ENCODE data around the gene TRIM31.
A peak's percentile ranks its signal among the peaks of the same experiment; 100 is the strongest.

The TRIM31 gene

DNA sequence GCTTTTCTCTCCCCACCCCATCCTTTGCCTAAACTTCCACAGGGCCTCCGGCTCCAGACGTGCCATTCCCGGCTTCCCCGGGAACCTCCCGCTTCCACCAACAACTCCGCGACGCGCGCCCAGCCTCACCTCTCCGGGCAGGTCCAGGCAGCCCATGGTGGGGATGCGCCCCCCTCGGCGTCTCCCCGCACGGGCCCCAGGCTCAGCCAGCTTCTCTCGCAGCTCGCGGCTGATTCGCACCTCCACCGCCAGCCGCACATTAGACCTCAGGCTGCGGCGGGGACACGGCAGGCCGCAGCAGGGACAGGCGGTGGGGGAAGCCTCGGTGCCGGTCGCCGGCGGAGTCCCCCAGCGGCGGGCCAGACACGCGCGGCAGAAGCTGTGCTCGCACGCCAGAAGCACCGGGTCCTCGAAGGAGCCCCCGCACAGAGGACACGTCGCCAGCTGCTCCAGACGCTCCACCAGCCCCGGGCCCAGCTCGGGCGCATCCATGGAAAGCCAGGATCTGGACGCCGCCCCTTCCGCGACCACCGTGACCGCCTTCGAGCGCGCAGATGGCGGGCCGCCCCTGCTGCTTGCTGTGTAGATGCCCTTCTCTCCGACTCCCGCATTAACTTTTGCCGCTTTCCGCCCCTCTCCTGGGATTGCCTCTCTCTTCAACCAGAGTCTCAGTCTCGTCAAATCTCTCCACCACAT lies 37.6 kb downstream of the TRIM31 start, which contains the start of gene RNF39:
Gene RNF39, minus strand, starts transcription at position 676 of the 696 bp plus-strand sequence. Its CDS starts 184 bp downstream, at position 492.
- peak; percentile 35 for DNase-seq

DNA sequence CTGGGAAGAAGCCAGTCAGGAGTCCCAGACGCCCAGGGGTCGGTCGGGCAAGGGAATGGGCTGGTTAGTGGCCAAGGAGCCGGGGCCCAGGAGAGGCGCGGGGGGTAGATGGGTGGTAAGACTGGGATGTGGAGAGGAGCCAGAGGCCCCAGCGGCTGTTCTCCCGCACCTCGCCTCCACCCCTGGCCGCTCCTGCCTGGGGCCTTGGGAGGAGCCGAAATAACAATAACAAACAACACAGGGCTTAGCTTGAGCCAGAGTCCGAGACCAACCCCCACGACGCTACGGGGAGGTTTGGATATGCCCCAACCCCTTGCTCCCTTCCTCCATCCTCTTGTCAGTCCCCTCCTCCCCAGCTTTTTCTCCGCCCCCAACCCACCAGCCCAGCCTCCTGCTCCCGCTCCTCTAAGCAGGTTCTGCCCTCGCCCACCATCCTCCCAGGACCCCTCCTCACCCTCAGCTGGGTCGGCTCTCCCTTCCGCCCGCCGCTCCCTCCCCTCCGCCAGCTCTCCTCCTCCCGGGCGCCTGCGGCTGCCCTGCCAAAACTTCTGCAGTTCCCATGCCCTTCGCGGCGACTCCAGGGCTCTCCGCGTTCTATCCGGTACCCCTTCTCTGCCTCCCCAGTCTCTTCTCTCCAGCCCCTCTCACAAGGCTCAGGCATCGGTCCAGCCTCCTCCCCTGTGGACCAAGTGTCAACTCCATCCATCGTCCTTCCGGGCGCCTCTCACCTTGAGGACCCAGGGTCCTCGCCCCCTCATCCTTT lies 38.4 kb downstream of the TRIM31 start:
- DNase-seq: no peak

DNA sequence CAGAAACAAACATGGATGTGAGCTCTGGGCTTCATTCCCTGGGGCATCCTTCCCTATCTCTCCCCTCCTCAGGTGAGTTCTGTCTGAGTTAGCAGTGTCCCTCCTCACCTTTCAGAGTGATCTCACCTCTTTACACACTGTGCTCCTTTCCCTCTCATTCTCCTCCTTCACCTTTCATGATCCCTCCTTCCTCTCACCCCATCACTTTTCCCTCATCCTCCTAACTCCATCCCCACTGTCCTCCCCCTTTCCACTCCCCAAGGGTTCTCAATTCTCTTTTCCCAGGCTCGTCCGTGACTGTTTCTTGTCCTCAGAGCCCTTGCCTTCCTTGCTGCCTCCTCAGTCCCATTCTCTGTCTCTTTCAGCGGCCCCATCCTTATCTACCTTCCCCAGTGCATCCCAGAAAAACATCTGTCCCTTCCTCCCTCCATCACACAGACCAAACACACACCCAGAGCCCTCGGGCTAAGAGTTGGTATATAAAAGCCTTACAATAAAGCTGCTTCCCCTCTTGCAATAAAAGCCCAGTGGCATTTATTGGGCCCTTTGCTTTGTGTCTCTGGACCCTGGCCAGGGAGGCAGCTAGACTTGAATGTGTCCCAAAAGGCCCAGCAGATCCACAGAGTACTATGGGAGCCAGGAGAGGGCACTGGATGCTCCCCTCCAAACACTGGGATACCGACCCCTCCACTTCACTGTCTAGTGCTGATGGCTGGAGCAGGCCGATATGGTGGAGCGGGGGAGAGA lies 39.2 kb downstream of the TRIM31 start:
- DNase-seq: no peak

DNA sequence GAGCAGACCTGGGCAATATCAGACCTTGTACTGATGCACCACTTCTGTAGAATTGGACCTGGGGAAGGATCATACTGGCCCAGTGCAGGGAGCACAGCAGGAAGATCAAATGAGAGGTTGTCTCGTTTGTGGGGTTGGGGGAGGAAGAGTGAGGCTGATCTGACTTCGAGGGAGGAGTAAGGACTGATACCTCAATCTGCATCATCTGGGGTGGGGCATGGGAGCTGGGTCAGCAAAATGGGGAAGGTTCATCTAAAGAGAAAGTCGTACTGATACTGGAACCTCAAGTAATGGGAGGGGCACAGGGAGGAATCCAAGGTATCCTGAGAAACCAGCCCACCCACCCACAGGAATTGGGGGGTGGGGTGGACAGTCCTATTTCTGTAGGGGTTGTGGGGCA lies 41.0 kb downstream of the TRIM31 start:
- no peak for DNase-seq

DNA sequence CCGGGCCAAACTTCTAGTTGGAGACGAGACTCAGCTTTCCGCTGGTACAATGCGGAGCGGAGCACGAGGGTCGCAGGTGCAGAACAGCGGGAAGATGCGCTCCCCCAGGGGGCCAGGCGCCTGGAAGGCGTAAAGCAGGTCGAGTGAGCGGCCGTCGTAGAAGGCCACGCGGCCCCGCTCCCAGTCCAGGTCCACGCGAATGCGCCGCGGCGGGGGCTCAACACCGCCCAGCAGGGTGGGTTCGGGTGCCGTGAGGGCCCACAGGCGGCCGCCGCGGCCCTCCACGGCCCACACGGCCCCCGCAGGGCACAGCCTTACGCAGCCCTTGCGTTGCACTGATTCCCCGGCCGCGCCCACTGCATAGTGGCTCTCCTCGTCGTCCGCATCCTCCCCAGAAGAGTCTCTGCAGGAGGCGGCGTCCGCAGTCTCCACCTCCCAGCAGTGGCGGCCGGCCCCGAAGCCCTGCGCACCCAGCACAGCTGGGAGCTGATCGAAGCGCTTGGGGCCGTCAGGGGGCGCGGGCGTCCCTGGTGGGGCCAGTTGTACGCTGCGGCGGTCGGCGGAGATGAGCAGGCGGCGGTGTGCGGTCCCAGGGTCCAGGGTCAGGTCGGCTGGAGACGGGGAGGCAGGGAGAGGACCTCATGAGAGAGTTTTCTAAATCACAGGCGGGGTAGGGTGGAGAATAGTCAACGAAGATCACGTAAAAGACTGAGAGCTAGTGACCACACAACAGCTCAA lies 41.6 kb downstream of the TRIM31 start:
- DNase-seq: peak; percentile 40

DNA sequence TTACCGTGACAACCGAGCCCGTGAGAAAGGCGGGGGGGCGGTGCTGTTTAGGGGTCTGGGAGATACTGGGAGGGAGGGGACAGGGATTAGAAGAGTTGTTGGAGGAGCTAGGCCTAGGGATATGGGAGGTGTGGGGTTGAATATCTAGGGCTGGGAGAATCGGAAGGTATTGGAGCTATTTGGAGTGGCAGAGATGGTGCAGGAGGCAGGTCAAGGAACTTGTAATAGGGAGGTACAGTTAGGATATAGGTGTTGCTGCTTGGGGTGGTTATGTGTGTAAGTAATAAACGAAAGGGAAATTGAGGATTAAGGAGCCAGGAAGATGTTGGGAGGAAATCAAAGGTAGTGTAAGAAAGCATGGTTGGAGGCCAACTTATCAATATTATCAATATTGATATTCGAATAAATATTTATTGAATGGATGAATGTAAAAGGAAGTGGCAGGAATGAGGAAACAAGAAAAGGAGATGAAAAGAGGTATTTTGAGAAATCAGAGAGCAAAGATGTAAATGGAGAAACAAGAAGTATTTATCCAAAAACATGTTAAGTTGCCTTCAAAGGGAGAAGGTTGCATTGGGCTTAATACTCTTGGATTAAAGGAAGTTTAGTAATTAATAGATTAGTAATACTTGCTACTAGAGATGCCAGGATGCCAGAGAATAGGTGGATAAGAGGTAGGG lies 45.3 kb downstream of the TRIM31 start:
- no peak for DNase-seq

DNA sequence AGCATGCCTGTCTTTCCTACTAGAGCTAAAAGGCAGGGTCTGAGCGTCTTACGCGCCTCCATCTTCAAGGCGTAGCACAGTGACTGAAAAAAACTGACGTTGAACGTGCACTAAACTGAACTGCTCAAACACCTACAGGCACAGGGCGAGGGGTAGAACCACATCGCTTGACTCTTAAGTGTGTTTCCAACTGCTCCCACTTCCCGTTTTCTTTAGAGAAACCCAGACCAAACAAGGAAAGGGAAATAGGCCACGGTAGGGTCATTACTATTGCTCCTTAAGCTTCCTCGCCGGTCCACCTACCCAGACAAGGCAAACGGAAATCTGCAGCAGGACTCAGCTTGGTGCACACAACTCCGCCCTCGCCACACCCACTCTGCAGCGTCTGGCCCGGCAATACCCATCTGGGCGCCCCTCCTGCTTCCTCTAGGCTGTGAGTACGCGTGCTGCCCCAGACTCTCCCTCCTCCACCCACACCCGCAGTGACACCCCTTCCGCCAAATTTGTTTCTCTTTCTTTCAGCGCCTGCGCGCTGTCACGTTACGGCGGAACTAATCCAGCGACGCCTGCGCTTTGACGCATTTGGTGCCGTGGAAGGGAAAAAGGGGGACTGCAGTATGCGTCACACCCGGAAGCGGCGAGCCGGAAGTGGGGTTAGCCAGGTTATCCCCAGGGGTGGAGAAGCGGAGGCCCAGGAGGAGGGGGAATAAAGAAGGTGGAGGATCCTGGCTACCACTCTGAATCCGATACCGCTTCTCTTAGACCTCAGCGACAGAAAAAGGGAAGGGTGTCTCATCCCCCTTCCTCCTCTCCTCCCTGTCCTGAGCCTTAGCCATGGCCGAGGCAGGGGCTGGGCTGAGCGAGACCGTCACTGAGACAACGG lies 46.1 kb downstream of the TRIM31 start, which contains the start of gene PPP1R11:
Gene PPP1R11, plus strand, starts transcription at position 622 of the 883 bp plus-strand sequence. Its CDS starts 213 bp downstream, at position 835.
- DNase-seq: peak; percentile 96

DNA sequence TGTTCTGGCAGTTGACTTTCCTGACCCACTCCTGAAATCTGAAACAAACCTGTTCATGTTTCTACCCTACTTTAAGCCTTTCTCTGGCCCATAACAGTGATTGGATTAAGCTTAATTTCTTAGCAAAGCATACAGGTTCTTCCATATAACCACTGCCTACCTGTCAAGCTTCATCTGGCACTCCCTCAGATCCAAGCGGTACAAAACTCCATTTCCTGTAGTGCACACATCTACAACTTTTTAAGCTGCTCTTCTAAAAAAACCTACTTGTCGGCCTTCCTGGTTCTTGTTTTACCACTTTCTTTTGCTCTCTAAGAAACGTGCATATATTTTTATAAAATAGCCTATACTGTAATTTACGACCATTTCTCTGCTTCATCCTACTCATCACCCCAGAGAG lies 46.8 kb downstream of the TRIM31 start:
- no peak for DNase-seq

DNA sequence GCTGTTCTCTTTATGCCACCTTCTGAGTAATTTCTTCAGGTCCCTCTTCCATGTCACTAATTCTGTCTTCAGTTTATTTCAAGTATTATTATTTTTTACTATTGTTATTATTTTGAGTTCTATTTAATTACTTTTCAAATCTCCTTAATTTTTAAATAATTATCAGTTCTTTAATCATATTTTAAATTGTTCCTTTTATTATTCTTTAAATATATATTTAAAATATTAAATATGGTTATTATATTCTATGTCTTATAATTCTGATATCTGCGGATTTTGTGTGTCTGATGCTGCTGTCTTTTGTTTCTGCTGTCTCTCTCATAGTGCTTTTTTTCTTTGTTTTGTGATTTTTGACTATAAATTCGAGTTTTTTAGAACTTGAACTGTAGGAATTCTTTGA lies 49.6 kb downstream of the TRIM31 start:
- no peak for DNase-seq

DNA sequence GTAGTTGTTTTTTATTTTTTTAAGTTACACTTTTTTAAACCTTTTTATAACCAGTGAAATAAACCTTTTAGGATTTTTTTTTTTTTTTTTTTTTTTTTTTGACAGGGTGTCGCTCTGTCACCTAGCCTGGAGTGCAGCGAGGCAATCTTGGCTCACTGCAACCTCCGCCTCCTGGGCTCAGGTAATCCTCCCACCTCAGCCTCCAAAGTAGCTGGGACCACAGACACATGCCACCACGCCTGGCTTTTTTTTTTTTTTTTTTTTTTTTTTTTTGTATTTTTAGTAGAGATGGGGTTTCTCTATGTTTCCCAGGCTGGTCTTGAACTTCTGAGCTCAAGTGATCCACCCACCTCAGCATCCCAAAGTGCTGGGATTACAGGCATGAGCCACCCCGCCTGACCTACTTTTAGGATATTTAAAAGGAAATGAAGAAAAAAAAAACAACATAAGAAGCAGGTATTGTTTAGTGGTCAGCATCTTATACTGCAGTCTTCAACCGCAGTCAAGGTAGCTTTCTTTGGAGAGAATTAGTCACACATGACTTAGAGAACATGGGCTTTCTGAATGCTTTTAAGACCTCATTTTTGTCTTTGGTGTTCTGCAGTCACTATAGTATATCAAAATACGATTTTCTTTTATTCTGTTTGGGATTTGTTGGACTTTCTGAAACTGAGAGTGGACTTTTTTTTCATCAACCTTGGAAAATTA lies 50.3 kb downstream of the TRIM31 start:
- no peak for DNase-seq

DNA sequence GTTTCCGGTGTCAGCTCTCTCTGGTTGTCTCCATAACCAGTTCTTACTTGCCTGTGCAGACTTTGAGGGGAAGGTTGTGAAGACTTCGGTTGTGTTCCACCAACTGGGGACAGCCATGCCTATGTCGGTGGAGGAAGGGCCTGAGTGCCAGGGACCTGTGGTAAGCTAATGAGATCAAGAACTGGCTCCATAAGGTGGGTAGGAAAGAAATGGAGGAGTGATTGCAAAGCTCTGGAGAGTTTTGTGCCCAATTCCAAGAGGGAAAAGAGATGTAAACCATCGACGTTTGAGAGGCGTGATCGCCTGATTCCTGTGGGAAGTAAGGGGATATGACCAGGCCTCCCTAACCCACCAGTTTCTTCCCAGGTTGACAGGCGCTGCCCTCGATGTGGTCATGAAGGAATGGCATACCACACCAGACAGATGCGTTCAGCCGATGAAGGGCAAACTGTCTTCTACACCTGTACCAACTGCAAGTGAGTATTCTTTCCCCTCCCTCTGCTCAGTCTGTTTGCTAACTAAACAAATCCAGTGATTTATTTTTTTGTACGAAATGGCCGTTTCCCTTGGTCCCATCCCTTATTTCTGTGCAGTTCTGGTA lies 50.9 kb downstream of the TRIM31 start:
- no peak for DNase-seq

DNA sequence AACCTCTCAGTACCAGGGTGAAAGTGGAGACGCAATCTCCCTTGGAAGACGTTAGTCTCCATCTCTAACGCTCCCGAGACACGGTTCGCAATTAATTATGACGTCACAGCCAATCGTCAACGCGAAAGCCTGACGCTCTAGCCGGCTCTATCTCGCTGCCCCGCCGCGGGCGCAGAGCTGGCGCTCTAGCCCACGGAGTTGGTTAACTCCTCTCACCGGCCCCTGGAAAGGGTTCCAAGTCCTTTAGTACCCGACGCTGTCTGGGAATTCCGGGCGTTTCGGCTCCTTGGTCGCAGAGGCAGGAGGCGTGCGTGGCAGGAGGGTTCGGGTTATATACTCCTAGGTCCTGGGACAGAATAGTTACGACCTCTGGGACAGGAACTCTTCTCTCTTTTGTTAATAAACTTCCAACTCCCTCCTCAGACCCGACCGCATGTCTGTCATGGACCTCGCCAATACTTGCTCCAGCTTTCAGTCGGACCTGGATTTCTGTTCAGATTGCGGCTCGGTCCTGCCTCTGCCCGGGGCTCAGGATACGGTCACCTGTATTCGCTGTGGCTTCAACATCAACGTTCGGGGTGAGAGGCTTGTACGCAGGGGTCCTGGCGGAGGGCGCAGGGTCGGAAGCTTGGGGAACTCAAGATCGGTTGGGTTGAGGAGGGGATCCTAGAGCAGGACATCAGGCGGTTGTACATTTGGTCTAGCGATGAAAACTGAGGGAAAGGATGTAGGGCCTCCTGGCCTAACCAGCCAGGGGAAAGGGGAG lies 51.6 kb downstream of the TRIM31 start, which contains the start of gene POLR1H:
Gene POLR1H, plus strand, starts transcription at position 174 of the 766 bp plus-strand sequence. Its CDS starts 260 bp downstream, at position 434.
- DNase-seq: peak; percentile 83

DNA sequence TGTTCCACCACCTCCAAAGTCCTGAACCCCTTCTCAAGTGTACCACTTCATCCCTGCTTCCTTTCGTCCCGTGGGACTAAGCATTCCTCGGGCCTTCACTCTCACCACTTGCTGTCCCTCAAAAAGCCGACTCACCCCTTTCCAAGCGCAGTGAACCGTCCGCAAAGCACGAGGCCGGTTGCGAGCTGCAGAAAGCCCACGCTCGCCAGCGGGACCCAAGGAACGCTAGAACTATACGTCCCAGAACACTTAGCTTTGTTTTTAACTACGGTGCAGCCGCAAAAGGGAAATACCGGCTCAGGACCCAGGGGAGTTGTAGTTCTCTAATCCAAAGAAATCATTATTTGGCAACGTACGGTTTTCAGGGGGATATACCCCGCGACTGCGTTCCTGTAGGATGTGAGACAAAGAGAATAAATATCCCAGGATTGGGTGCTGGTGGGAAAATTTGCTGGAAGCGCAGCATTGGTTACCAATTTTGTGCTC lies 52.2 kb downstream of the TRIM31 start:
- DNase-seq: no peak

DNA sequence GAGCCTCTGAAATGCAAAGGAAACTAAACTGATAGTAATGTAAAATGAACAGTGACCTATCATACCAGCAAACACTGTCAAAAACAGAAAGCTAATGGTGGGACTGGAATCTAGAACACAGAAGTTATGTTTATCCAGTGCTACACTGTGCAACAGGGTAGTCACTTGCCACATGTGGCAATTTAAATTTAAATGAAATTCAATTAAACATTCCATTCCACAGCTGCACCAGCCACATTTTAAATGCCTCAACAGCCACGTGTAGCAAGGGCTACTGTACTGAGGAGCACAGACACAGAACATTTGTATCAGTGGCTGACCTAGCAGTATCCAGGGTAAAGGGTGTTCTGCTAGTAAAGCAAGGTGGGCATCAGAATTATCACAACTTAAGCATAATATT lies 57.4 kb downstream of the TRIM31 start:
- DNase-seq: no peak

DNA sequence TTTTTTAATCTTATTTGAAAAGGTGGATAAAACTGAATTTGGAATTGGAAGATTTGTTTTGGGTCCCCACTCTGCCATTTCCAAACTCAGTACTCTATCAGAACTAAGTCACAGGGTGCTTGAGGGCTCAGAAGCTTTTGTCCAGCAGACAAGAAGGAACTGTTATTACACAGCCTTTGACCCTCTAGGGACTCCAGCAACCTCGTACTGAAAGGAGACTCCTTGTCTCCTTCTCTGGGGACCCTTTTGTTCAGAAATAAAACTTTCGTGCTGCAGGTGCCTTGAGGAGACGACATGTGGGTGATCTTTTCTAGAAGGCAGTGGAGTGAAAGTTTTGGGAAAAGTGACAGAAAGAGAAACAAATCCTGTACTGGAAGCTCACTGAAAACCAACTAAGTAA lies 59.2 kb downstream of the TRIM31 start:
- no peak for DNase-seq

Measured in activated T-cell treated with anti-CD3 and anti-CD28 coated beads, Interleukin-2, amount 50 U/mL, for 1 hour (primary cell).